NT2/D1 (cell line): ENCODE data around the gene SIK2.

Experiments used
- DNase-seq: peaks from one replicate; pipeline ENCODE4 v3.0.0-alpha.2; 2011; ENCODE audit warnings: low read depth, low spot score
- H3K27me3 ChIP-seq: 2 replicates; pipeline ENCODE4 v1.6.0; 2011; ENCODE audit warnings: mild to moderate bottlenecking; ENCODE audit not compliant: insufficient read length, insufficient read depth
- H3K36me3 ChIP-seq: 2 replicates; pipeline ENCODE4 v1.6.1; 2011; ENCODE audit warnings: mild to moderate bottlenecking, low read length, mixed read lengths; ENCODE audit not compliant: insufficient read depth, insufficient read length
- H3K4me1 ChIP-seq: 2 replicates; pipeline ENCODE4 v1.5.1; 2011; ENCODE audit not compliant: insufficient read depth, insufficient read length
- H3K4me3 ChIP-seq: 2 replicates; pipeline ENCODE4 v1.5.1; 2011; ENCODE audit warnings: low read depth; ENCODE audit not compliant: insufficient read length
- H3K9ac ChIP-seq: 2 replicates; pipeline ENCODE4 v1.6.0; 2011; ENCODE audit warnings: low read depth; ENCODE audit not compliant: insufficient read length
- H3K9me3 ChIP-seq: 2 replicates; pipeline ENCODE4 v1.5.1; 2011; ENCODE audit warnings: mild to moderate bottlenecking, low read length; ENCODE audit not compliant: insufficient read depth
- SUZ12 ChIP-seq: IDR thresholded peaks from 2 replicates; pipeline ENCODE4 v1.6.1; 2011; ENCODE audit not compliant: insufficient read length, insufficient read depth; ENCODE audit errors: extremely low read depth
- YY1 ChIP-seq: IDR thresholded peaks from 2 replicates; pipeline ENCODE4 v1.6.1; 2011; ENCODE audit not compliant: insufficient read length, insufficient read depth
- ZNF274 ChIP-seq: IDR thresholded peaks from 2 replicates; pipeline ENCODE4 v1.6.1; 2011; ENCODE audit warnings: mild to moderate bottlenecking, low read depth, low read length

Gene SIK2

DNA sequence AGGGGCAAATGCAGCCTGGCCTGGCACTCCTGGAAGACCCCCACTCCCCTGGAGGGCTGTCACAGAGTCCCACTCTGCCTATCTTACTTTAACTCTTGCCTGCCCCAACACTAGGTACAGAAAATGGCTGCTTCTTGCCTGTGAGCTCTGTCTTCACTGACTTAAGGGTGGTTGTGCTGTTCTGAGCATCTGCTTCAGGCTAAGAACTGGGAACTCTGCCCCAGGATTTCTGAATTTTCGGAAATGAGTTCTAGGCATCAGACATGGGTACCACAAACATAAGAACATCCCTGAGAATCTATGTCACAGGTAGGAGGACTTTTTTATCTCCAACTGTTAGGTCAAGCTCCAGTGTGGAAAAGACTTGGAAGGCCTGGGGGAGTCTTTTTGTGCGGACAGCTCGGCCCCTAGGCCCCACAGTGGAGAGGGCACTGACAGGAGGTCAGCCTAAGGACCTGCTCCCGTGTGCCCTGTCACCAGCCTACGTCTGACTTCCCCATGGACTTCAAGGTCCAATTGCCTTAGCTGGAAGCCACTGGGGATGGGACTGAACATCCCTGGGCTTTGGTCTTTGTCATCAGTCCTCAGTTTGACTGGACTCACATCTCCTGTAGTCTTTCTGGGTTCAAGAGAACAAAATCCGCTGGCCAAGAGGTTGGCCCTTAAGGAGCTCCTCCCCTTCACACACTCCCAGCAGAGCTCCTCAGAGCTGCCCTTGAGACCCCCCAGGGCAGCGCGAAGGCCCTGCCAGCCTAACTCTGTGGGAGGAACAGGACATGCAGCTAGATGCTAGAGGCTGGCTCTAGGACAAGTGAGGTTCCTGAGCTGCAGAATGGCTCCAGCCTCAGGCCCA, 132.1 kb downstream of the SIK2 start:
- H3K9me3 ChIP-seq = no peaks in the 10 kb centered on the region
- no peaks in the 10 kb centered on the region for H3K27me3 ChIP-seq
- no peak overlapping the region for H3K9ac ChIP-seq
- TF ChIP-seq YY1 (no peak), SUZ12 (no peak), ZNF274 (no peak)
- H3K4me3 ChIP-seq = no peak overlapping the region
- H3K36me3 ChIP-seq = peaks cover 9% of the 10 kb centered on the region
- peaks cover 29% of the 10 kb centered on the region for H3K4me1 ChIP-seq
- no peak for DNase-seq

- H3K9ac ChIP-seq = no peak overlapping the region
- no peaks in the 10 kb centered on the region for H3K27me3 ChIP-seq
- H3K36me3 ChIP-seq = peaks cover 9% of the 10 kb centered on the region
- no peak for DNase-seq
- peaks cover 29% of the 10 kb centered on the region for H3K4me1 ChIP-seq
- TF ChIP-seq SUZ12 = no peak
- TF ChIP-seq ZNF274 = no peak
- no peak for TF ChIP-seq YY1
- no peak overlapping the region for H3K4me3 ChIP-seq
- no peaks in the 10 kb centered on the region for H3K9me3 ChIP-seq
Measured at GRCh38 chr11:111734954-111735261, 132.7 kb downstream of the SIK2 start.

DNA sequence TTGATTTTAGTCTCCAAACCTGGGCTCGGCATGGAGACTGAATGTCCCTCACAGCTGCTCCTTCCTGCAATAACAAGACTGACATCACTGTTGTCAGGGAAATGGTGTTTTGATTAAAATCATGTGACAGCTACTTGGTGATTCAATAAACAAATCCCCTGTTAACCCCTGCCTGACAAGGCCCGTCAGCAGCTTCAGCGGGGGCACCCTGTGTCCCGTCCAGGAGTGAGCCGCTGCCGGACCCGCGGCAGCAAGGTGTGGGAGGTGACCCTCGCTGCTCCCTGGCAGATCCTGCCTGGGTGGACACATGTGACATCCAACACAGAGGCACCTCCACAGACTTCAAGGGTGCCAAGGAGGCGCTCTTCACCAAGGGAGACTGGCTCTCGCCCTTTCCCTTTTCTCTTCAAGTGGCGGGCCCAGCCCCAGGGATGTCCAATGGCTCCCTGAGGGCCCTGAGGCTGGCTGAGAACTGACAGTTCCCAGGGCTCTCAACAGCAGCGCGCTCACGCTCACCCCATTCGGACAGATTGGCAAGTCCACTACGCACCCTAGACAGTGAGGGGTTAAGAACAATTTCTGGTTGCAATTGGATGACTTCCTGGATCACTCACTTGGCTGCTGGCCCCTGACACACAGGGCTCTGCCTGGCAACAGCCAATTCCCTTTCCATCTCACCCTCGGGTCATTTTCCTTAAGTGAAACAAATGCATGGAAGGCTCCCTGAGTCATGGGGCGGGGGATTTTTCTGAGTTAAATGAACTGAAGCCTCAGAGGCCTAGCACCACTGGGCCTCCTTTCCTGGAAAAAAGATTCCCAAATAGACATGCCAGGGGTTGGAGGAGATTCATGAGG, 133.2 kb downstream of the SIK2 start:
- Histone ChIP-seq H3K36me3 (peaks cover 9% of the 10 kb centered on the region), H3K9ac (peak overlapping the region; percentile 42), H3K4me1 (peaks cover 29% of the 10 kb centered on the region), H3K4me3 (no peak overlapping the region), H3K27me3 (no peaks in the 10 kb centered on the region), H3K9me3 (no peaks in the 10 kb centered on the region)
- DNase-seq = peak; percentile 27
- TF ChIP-seq SUZ12 = no peak
- TF ChIP-seq YY1 = no peak
- no peak for TF ChIP-seq ZNF274

DNA sequence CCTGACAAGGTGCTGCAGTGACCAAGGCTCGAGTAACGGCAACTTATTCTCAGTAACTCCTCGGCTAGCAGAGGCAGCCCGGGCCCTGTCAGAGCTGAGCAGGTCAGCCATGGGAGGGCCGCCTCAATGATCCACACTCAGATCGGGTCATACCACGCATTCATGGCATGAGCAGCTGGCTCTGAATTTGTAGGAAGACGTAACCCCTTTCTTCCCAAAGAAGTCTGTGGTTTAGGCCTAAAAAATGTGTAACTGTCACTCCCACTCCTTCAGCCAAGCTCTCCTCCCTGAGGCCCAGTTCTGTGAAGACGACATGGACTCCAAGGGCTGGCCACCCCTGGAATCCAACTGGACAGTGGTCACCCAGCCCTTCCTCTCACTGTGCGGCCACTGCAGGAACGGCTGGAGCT, 133.9 kb downstream of the SIK2 start:
- H3K27me3 ChIP-seq = no peaks in the 10 kb centered on the region
- TF ChIP-seq SUZ12 (no peak), ZNF274 (no peak), YY1 (no peak)
- no peaks in the 10 kb centered on the region for H3K9me3 ChIP-seq
- peaks cover 16% of the 10 kb centered on the region for H3K36me3 ChIP-seq
- H3K9ac ChIP-seq = no peak overlapping the region
- H3K4me3 ChIP-seq = no peak overlapping the region
- no peak for DNase-seq
- peaks cover 25% of the 10 kb centered on the region for H3K4me1 ChIP-seq

GRCh38 chr11:111736621-111737443, 134.6 kb downstream of the SIK2 start:
- Histone ChIP-seq H3K4me3 (no peak overlapping the region), H3K9me3 (no peaks in the 10 kb centered on the region), H3K27me3 (no peaks in the 10 kb centered on the region), H3K36me3 (peaks cover 22% of the 10 kb centered on the region), H3K4me1 (peaks cover 23% of the 10 kb centered on the region), H3K9ac (peak overlapping the region; percentile 32)
- DNase-seq = no peak
- TF ChIP-seq ZNF274 (no peak), YY1 (no peak), SUZ12 (no peak)

GRCh38 chr11:111737444-111738210, 135.4 kb downstream of the SIK2 start:
- no peaks in the 10 kb centered on the region for H3K27me3 ChIP-seq
- peaks cover 23% of the 10 kb centered on the region for H3K4me1 ChIP-seq
- no peaks in the 10 kb centered on the region for H3K9me3 ChIP-seq
- TF ChIP-seq YY1 (no peak), ZNF274 (no peak), SUZ12 (no peak)
- H3K36me3 ChIP-seq = peaks cover 29% of the 10 kb centered on the region
- no peak for DNase-seq
- peak overlapping the region; percentile 45 for H3K9ac ChIP-seq
- H3K4me3 ChIP-seq = no peak overlapping the region
